ENCODE measurements around the gene TRAF3.

TRAF3 gene

DNA sequence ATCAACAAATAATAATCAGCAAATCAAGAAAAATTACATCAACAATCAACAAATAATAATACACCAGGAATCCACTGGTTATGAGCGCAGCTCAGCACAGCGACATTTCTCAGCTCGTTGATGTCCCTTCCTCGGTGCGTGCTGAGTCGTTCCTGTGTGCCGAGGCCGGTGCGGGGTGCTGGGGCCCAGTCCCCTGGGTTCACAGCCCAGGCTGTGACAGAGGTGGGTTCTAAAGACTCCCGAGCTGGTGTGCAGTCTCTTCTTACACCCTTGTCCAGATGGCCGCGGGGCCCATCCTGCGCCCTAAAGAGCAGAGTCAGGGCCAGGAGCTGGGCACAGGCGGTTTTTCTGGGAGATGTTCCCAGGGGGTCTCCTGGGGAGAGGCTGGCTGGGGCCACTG is 26.9 kb upstream of the TRAF3 start:
- no peaks in the 10 kb centered on the region for H3K4me1 ChIP-seq (ENCODE audit: insufficient read depth, poor library complexity, severe bottlenecking)
- no peak for ATAC-seq (ENCODE audit: low read depth)
- TF ChIP-seq, protein P1, sequence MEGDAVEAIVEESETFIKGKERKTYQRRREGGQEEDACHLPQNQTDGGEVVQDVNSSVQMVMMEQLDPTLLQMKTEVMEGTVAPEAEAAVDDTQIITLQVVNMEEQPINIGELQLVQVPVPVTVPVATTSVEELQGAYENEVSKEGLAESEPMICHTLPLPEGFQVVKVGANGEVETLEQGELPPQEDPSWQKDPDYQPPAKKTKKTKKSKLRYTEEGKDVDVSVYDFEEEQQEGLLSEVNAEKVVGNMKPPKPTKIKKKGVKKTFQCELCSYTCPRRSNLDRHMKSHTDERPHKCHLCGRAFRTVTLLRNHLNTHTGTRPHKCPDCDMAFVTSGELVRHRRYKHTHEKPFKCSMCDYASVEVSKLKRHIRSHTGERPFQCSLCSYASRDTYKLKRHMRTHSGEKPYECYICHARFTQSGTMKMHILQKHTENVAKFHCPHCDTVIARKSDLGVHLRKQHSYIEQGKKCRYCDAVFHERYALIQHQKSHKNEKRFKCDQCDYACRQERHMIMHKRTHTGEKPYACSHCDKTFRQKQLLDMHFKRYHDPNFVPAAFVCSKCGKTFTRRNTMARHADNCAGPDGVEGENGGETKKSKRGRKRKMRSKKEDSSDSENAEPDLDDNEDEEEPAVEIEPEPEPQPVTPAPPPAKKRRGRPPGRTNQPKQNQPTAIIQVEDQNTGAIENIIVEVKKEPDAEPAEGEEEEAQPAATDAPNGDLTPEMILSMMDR (IDR thresholded peaks at IDR 0.05; ENCODE audit: poor library complexity, severe bottlenecking), result no peak
- no peak overlapping the region for H3K4me3 ChIP-seq (ENCODE audit: severe bottlenecking)
- no peak for DNase-seq (ENCODE audit: low spot score)
- H3K27ac ChIP-seq (ENCODE audit: poor library complexity, severe bottlenecking), result no peak overlapping the region
- no peaks in the 10 kb centered on the region for H3K27me3 ChIP-seq (ENCODE audit: insufficient read depth, poor library complexity, severe bottlenecking)
- H3K9me3 ChIP-seq (ENCODE audit: severe bottlenecking), result no peaks in the 10 kb centered on the region
- peaks cover 7% of the 10 kb centered on the region; the same call in 1 of the 2 replicates for H3K36me3 ChIP-seq (ENCODE audit: low read depth)

DNA sequence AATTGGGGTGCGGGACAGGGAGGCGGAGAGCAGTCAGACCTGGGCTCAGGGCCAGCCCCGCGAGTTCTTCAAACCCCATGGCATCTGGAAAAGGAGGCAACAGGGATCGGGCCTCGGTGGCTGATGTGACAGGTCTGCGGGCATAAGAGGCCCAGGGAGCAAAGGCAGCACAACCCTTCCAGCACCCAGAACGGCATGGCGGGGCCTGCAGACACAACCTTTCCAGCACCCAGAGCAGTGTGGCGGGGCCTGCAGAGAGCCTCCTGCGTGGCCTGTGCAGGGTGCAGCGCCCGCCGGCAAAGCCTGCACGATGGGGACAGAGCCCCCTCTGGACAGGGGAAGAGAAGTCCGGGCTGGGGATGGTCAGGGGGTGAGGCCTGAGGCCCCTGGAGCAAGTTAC is 26.2 kb upstream of the TRAF3 start:
- no peaks in the 10 kb centered on the region for H3K27me3 ChIP-seq (ENCODE audit: insufficient read depth, poor library complexity, severe bottlenecking)
- H3K4me1 ChIP-seq (ENCODE audit: insufficient read depth, poor library complexity, severe bottlenecking), result no peaks in the 10 kb centered on the region
- no peak for DNase-seq (ENCODE audit: low spot score)
- H3K36me3 ChIP-seq (ENCODE audit: low read depth), result peaks cover 2% of the 10 kb centered on the region; the same call in 1 of the 2 replicates
- H3K9me3 ChIP-seq (ENCODE audit: severe bottlenecking), result no peaks in the 10 kb centered on the region
- TF ChIP-seq, protein P1 (IDR thresholded peaks at IDR 0.05; ENCODE audit: poor library complexity, severe bottlenecking), result no peak
- no peak overlapping the region for H3K27ac ChIP-seq (ENCODE audit: poor library complexity, severe bottlenecking)
- no peak overlapping the region for H3K4me3 ChIP-seq (ENCODE audit: severe bottlenecking)
- no peak for ATAC-seq (ENCODE audit: low read depth)

DNA sequence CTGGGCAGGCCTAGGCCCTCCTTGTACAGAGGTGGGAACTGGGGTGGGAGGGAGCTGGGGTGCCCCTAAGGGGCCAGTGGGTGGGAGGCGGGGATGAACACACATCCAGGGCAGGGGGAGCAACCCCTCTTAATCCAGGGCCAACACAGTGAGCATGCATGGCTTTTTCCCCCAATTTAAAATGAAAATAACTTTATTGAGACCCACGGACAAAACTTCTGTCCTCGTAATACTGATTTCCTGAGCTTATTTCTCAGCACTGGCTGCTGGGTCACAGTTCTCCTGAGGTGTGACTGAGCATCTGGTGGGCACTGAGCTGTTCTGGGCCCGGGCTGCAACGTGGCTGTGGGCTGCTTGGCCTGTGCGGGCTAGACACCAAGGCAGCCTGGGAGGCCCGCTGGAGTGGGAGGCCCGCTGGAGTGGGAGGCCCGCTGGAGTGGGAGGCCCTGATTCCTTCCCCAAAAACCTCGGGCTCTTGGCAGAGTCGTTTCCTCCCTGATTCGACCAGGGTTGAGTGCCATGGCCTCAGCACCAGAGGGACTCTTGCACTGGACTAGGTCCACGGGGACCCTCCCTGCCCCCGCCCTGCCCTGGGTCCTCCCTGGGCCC is 24.9 kb upstream of the TRAF3 start:
- no peaks in the 10 kb centered on the region for H3K27me3 ChIP-seq (ENCODE audit: insufficient read depth, poor library complexity, severe bottlenecking)
- H3K27ac ChIP-seq (ENCODE audit: poor library complexity, severe bottlenecking), result no peak overlapping the region
- no peak overlapping the region for H3K4me3 ChIP-seq (ENCODE audit: severe bottlenecking)
- ATAC-seq (ENCODE audit: low read depth) (no peak), DNase-seq (ENCODE audit: low spot score) (no peak)
- no peaks in the 10 kb centered on the region for H3K4me1 ChIP-seq (ENCODE audit: insufficient read depth, poor library complexity, severe bottlenecking)
- TF ChIP-seq, protein P1 (IDR thresholded peaks at IDR 0.05; ENCODE audit: poor library complexity, severe bottlenecking), result no peak
- H3K9me3 ChIP-seq (ENCODE audit: severe bottlenecking), result no peaks in the 10 kb centered on the region
- no peaks in the 10 kb centered on the region for H3K36me3 ChIP-seq (ENCODE audit: low read depth)

DNA sequence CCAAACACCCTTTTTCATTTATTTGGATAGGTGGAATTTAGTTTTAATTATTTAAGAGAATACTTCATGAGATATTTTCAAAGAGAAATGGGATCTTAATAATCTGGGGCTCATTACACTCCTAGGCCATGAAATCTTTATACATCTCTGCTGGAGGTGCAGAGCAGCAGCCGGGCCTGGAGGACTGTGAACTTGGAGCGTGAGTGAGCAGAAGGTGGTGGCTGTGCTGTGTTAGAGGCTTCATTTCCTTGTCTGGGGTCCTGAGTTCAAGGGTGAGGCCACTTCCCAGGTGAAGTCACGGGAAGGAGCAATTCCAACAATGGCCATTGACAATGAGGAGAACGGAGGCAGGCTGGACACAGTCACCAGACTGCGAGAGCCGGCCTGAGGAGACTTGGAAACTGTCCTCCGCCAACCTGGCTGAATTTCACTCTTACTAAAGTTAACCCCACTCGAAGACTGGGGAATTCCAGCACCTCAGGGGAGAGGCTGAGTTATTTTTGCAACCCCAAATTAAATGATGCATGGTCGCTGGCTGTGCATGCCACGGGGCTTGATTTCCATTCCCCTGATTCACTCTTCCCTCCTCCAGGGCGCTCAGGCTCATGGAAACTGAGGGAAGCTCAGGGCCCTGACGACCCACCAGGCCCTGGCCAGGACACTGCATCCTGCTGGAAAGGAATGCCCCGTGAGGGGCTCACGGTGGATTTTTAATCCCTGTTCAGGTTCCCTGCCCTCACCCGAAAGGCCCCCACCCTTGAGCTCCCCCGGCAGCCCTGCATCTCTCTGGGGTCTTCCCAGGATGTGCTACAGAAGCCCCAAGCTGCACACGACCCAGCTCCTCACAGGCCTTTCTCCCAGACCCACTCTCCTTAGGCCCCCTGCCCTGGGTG is 22.6 kb upstream of the TRAF3 start:
- H3K4me1 ChIP-seq (ENCODE audit: insufficient read depth, poor library complexity, severe bottlenecking), result no peaks in the 10 kb centered on the region
- DNase-seq (ENCODE audit: low spot score), result no peak
- H3K27ac ChIP-seq (ENCODE audit: poor library complexity, severe bottlenecking), result no peak overlapping the region
- H3K36me3 ChIP-seq (ENCODE audit: low read depth), result no peaks in the 10 kb centered on the region
- H3K4me3 ChIP-seq (ENCODE audit: severe bottlenecking), result no peak overlapping the region
- no peaks in the 10 kb centered on the region for H3K9me3 ChIP-seq (ENCODE audit: severe bottlenecking)
- no peaks in the 10 kb centered on the region for H3K27me3 ChIP-seq (ENCODE audit: insufficient read depth, poor library complexity, severe bottlenecking)
- TF ChIP-seq, protein P1 (IDR thresholded peaks at IDR 0.05; ENCODE audit: poor library complexity, severe bottlenecking), result no peak
- no peak for ATAC-seq (ENCODE audit: low read depth)

DNA sequence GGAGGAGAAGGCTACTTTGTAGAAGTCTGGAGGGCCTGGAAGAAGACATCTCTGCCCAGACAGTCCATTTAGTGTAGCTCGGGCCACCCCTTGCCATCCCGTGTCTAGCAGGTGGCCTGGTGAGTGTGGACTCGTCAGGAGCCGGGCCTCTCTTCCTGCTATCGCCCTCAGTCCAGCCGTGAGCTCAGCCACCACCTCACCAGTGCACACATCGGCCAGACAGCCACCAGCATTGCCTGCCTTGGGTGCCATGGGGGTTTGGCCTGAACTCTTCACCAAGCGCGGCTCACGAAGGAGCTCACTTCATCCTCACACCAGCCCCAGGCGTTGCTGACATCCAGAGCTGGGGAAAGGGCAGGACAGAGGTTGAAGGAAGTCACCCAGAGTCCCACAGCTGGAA is 19.6 kb upstream of the TRAF3 start:
- ATAC-seq (ENCODE audit: low read depth) (no peak), DNase-seq (ENCODE audit: low spot score) (no peak)
- Histone ChIP-seq H3K36me3 (ENCODE audit: low read depth) (no peaks in the 10 kb centered on the region), H3K4me3 (ENCODE audit: severe bottlenecking) (no peak overlapping the region), H3K9me3 (ENCODE audit: severe bottlenecking) (no peaks in the 10 kb centered on the region), H3K27ac (ENCODE audit: poor library complexity, severe bottlenecking) (no peak overlapping the region), H3K27me3 (ENCODE audit: insufficient read depth, poor library complexity, severe bottlenecking) (no peaks in the 10 kb centered on the region), H3K4me1 (ENCODE audit: insufficient read depth, poor library complexity, severe bottlenecking) (no peaks in the 10 kb centered on the region)
- TF ChIP-seq, protein P1 (IDR thresholded peaks at IDR 0.05; ENCODE audit: poor library complexity, severe bottlenecking), result no peak
